H1 (cell line): ENCODE measurements around the gene ASXL1. TPM values are rescaled to one million over a fixed set of nuclear protein-coding genes. Genes with fewer than 3 reads are reported as not detected.

Experiments used
- CTCF ChIA-PET: fragments of 300-600 bp; sonication (Branson Sonifier 250); formaldehyde crosslinking; loops from one replicate; lab custom pipeline; 2021; ENCODE audit not compliant: partially characterized antibody; lab: Charles Lee
- POLR2A ChIA-PET: fragments of 300-600 bp; sonication (Branson Sonifier 250); formaldehyde crosslinking; loops from one replicate; lab custom pipeline; 2021; ENCODE audit warnings: inconsistent platforms; ENCODE audit not compliant: partially characterized antibody; lab: Charles Lee
- DNase-seq, 2 experiments: peaks; one replicate each; pipeline versions ENCODE4 v3.0.0 to v3.0.0-alpha.2; 2010 to 2022; ENCODE audit warnings: low spot score in 2 of 2, low read depth in 1 of 2, mixed read lengths in 1 of 2
- FAIRE-seq: peaks from 2 replicates; lab custom pipeline; 2011; peaks lifted over from hg19 to GRCh38; lab: Jason Lieb, UNC
- H2AFZ ChIP-seq: 2 replicates; pipeline ENCODE4 v1.8.1; 2012; ENCODE audit warnings: low read length, inconsistent platforms
- H2AK5ac ChIP-seq: 2 replicates; pipeline ENCODE4 v1.6.1; 2013; ENCODE audit warnings: low read depth, low read length
- H2BK120ac ChIP-seq: replicated peaks from 2 replicates; pipeline ENCODE3; 2013; ENCODE audit warnings: low read depth, low read length, inconsistent platforms
- H2BK12ac ChIP-seq: 2 replicates; pipeline ENCODE4 v1.6.1; 2013; ENCODE audit warnings: low read depth, low read length
- H2BK15ac ChIP-seq: 2 replicates; pipeline ENCODE4 v1.6.1; 2013; ENCODE audit warnings: low read length
- H2BK20ac ChIP-seq: 2 replicates; pipeline ENCODE4 v1.6.1; 2013; ENCODE audit warnings: low read length
- H2BK5ac ChIP-seq: 2 replicates; pipeline ENCODE4 v1.6.1; 2013; ENCODE audit warnings: low read depth, low read length
- H3K14ac ChIP-seq: 2 replicates; pipeline ENCODE4 v1.6.1; 2013; ENCODE audit warnings: inconsistent platforms; ENCODE audit not compliant: insufficient read length
- H3K18ac ChIP-seq: 2 replicates; pipeline ENCODE4 v1.6.1; 2013; ENCODE audit warnings: low read length; ENCODE audit errors: extremely low read depth
- H3K23ac ChIP-seq: 2 replicates; pipeline ENCODE4 v1.6.1; 2013; ENCODE audit warnings: inconsistent platforms; ENCODE audit not compliant: insufficient read length
- H3K23me2 ChIP-seq: 2 replicates; pipeline ENCODE4 v1.6.1; 2013; ENCODE audit warnings: low read depth, low read length
- H3K27ac ChIP-seq: 2 replicates; pipeline ENCODE4 v1.6.1; 2011; ENCODE audit warnings: low read depth, low read length, inconsistent platforms
- H3K27me3 ChIP-seq, 4 experiments: replicated peaks in 1 of 4; 1 replicate in 1 of 4; 2 replicates in 3 of 4; pipeline versions ENCODE4 v1.6.1 to v1.8.1; 2011 to 2013; ENCODE audit warnings: low read length in 3 of 4, mild to moderate bottlenecking in 3 of 4, inconsistent platforms in 2 of 4, mixed read lengths in 2 of 4, moderate library complexity in 1 of 4; ENCODE audit not compliant: control insufficient read depth in 3 of 4, insufficient read depth in 3 of 4; ENCODE audit errors: extremely low read depth in 1 of 4
- H3K36me3 ChIP-seq, 4 experiments: 2 replicates each; pipeline versions ENCODE4 v1.6.1 to v1.8.1; 2011 to 2013; ENCODE audit warnings: mild to moderate bottlenecking in 4 of 4, low read length in 3 of 4, moderate library complexity in 2 of 4, control low read depth in 1 of 4, inconsistent platforms in 1 of 4; ENCODE audit not compliant: insufficient read depth in 4 of 4, control insufficient read depth in 2 of 4
- H3K4ac ChIP-seq: replicated peaks from 2 replicates; pipeline ENCODE3; 2013; ENCODE audit warnings: low read length, low read depth, mixed read lengths, inconsistent platforms; ENCODE audit not compliant: insufficient read length
- H3K4me1 ChIP-seq, 4 experiments: replicated peaks in 1 of 4; 1 replicate in 1 of 4; 2 replicates in 3 of 4; pipeline versions ENCODE4 v1.6.1 to v1.8.1; 2011 to 2013; ENCODE audit warnings: low read length in 3 of 4, inconsistent platforms in 2 of 4, mixed read lengths in 1 of 4; ENCODE audit not compliant: insufficient read depth in 4 of 4, control insufficient read depth in 3 of 4
- H3K4me2 ChIP-seq, 2 experiments: 2 replicates each; pipeline versions ENCODE4 v1.6.1 to v1.8.1; 2011 to 2013; ENCODE audit warnings: low read depth in 2 of 2, low read length in 2 of 2, control low read depth in 1 of 2, inconsistent platforms in 1 of 2, mild to moderate bottlenecking in 1 of 2; ENCODE audit not compliant: insufficient read depth in 1 of 2
- H3K4me3 ChIP-seq, 4 experiments: fragments of 200-600, 300-600 bp in 1 of 4; sonication (generic), shearing (Covaris generic), sonication (Bioruptor Twin) in 1 of 4; 2 replicates each; pipeline versions ENCODE4 v1.5.1 to v1.8.1; 2011 to 2016; ENCODE audit warnings: low read length in 4 of 4, low read depth in 3 of 4, control low read depth in 2 of 4, inconsistent platforms in 2 of 4, mild to moderate bottlenecking in 2 of 4, mixed read lengths in 1 of 4, moderate library complexity in 1 of 4; ENCODE audit not compliant: insufficient read depth in 2 of 4; ENCODE audit errors: extremely low read depth in 1 of 4
- H3K56ac ChIP-seq: replicated peaks from 2 replicates; pipeline ENCODE3; 2013; ENCODE audit warnings: low read depth, mild to moderate bottlenecking, mixed read lengths, low read length, inconsistent platforms; ENCODE audit not compliant: insufficient read length
- H3K79me1 ChIP-seq: 2 replicates; pipeline ENCODE4 v1.6.1; 2013; ENCODE audit warnings: low read depth, low read length, control low read depth
- H3K79me2 ChIP-seq, 2 experiments: 2 replicates each; pipeline versions ENCODE4 v1.6.1 to v1.8.1; 2012 to 2013; ENCODE audit warnings: low read length in 2 of 2, mild to moderate bottlenecking in 2 of 2, inconsistent platforms in 1 of 2; ENCODE audit not compliant: insufficient read depth in 2 of 2, control insufficient read depth in 1 of 2
- H3K9ac ChIP-seq, 4 experiments: replicated peaks in 1 of 4; 1 replicate in 1 of 4; 2 replicates in 3 of 4; pipeline versions ENCODE4 v1.6.1 to v1.8.1; 2011 to 2013; ENCODE audit warnings: low read depth in 3 of 4, low read length in 3 of 4, control low read depth in 2 of 4, mild to moderate bottlenecking in 2 of 4, moderate library complexity in 2 of 4, inconsistent platforms in 1 of 4; ENCODE audit errors: extremely low read depth in 1 of 4
- H3K9me3 ChIP-seq, 2 experiments: 2 replicates each; pipeline versions ENCODE4 v1.6.1 to v1.8.1; 2012 to 2013; ENCODE audit warnings: mild to moderate bottlenecking in 2 of 2, moderate library complexity in 2 of 2, control low read depth in 1 of 2, inconsistent platforms in 1 of 2, low read depth in 1 of 2, low read length in 1 of 2, mixed read lengths in 1 of 2; ENCODE audit not compliant: insufficient read depth in 2 of 2
- H4K20me1 ChIP-seq, 2 experiments: replicated peaks in 1 of 2; 2 replicates each; pipeline versions ENCODE3 to v1.8.1; 2011 to 2013; ENCODE audit warnings: inconsistent platforms in 2 of 2, low read length in 2 of 2, mild to moderate bottlenecking in 1 of 2; ENCODE audit not compliant: insufficient read depth in 2 of 2, control insufficient read depth in 1 of 2
- H4K5ac ChIP-seq: 2 replicates; pipeline ENCODE4 v1.6.1; 2013; ENCODE audit warnings: low read length, low read depth, mixed read lengths, inconsistent platforms; ENCODE audit not compliant: insufficient read length
- H4K8ac ChIP-seq: 2 replicates; pipeline ENCODE4 v1.8.0; 2013; ENCODE audit warnings: mild to moderate bottlenecking, moderate library complexity, low read length, inconsistent platforms; ENCODE audit not compliant: insufficient read depth; ENCODE audit errors: extremely low read depth
- H4K91ac ChIP-seq: replicated peaks from 2 replicates; pipeline ENCODE3; 2013; ENCODE audit warnings: low read length, mixed read lengths, inconsistent platforms; ENCODE audit not compliant: insufficient read length
- WGBS, 2 experiments: shearing (Covaris generic) in 1 of 2; methylation state at CpG; one replicate each; pipeline versions ENCODE4 v1.1.6 to v1.1.7; 2013 to 2015; ENCODE audit warnings: low lambda C conversion rate in 2 of 2, mixed read lengths in 2 of 2, inconsistent platforms in 1 of 2, low coverage in 1 of 2, missing lambda C conversion rate in 1 of 2; ENCODE audit not compliant: insufficient replicate concordance in 2 of 2, insufficient coverage in 1 of 2, insufficient read length in 1 of 2; ENCODE audit errors: extremely low coverage in 1 of 2, missing lambda C conversion rate in 1 of 2; 5-methylcytosine and 5-hydroxymethylcytosine counted together
- polyA plus RNA-seq, 7 experiments: library from polyadenylated mRNA; depleted of rRNA in 3 of 7; stranded (reverse) in 5 of 7; unstranded in 2 of 7; fragments of >200 nt in 5 of 7; fragments of 200-250 nt in 2 of 7; gene quantifications; 1 replicate in 5 of 7; 2 replicates in 1 of 7; 4 replicates in 1 of 7; pipeline versions ENCODE4 v1.2.1 to v1.2.3, GENCODE V29; 2011 to 2013; ENCODE audit warnings: missing spikeins in 2 of 7, mixed read lengths in 2 of 7
- total RNA-seq: library from RNA; stranded (reverse); fragmentation: NEBNext Ultra II Directional; extraction: Animal tissue kit (Norgen Biotek cat#: 25700); gene quantifications from 2 replicates; pipeline ENCODE4 v1.2.1, GENCODE V29; 2021

Gene ASXL1
- total and polyA plus RNA-seq, 2 of the 8 experiments (the other 6 are each of a cell fraction or from before 2014, with no cell fraction given) = 10.6 to 26.5 TPM

GRCh38 chr20:32479012-32479411 lies 120.9 kb downstream of the ASXL1 start:
- Histone ChIP-seq H2BK5ac (no peak overlapping the region), H3K79me2 (peaks cover 34 to 78% of the 10 kb centered on the region in 2 experiments), H2AK5ac (no peak overlapping the region), H4K5ac (no peak overlapping the region), H4K91ac (no peak overlapping the region), H3K9me3 (no peaks in the 10 kb centered on the region), H2BK12ac (no peak overlapping the region), H3K79me1 (peaks cover 28% of the 10 kb centered on the region), H3K36me3 (peaks cover 0 to 2% (median 0%) of the 10 kb centered on the region in 4 experiments; a peak in 1 of 8 replicates), H3K4me3 (no peak overlapping the region), H3K23ac (no peak overlapping the region), H3K56ac (no peak overlapping the region), H3K14ac (no peak overlapping the region), H4K8ac (no peak overlapping the region), H3K18ac (no peak overlapping the region), H3K4ac (no peak overlapping the region), H3K23me2 (peaks cover 2% of the 10 kb centered on the region; the same call in 1 of the 2 replicates), H2BK15ac (no peak overlapping the region), H3K4me1 (peaks cover 22 to 46% (median 39%) of the 10 kb centered on the region in 4 experiments), H3K27me3 (no peaks in the 10 kb centered on the region), H3K4me2 (no peak overlapping the region), H2BK120ac (no peak overlapping the region), H3K9ac (no peak overlapping the region), H2BK20ac (no peak overlapping the region), H3K27ac (no peak overlapping the region), H2AFZ (no peak overlapping the region), H4K20me1 (peaks cover 15 to 48% of the 10 kb centered on the region in 2 experiments)
- ChIA-PET POLR2A (interaction anchor here (0.5 to 4.8 kb wide), 4 partner anchors 11 to 811 kb away, joined by 3 to 21 read pairs (median 4); no protein-coding TSS in a partner anchor), CTCF (interaction anchor here (1.1 to 1.3 kb wide), 2 partner anchors 29 to 146 kb away, joined by 3 to 4 read pairs; no protein-coding TSS in a partner anchor)
- DNase-seq (no peak), FAIRE-seq (no peak)
- 96% methylated on average over 5 of the region's 5 CpGs; no CpG with 5 or more reads in 1 of the 2 experiments for WGBS, 2 experiments
